ENCODE results near the gene SGIP1.
"Not testable (repeated sequence)": the region's sequence is repeated elsewhere in the genome, so short reads cannot be mapped to it uniquely, and the experiment has no call there.

Gene SGIP1

GRCh38 chr1:66731170-66731865 is 197.4 kb downstream of the SGIP1 start:
- DNase-seq: no peak

GRCh38 chr1:66732407-66733166 is 198.6 kb downstream of the SGIP1 start:
- DNase-seq: no peak

GRCh38 chr1:66733348-66734017 is 199.5 kb downstream of the SGIP1 start:
- no peak for DNase-seq

- DNase-seq: not testable (repeated sequence)
Observed at GRCh38 chr1:66734531-66734930, 200.6 kb downstream of the SGIP1 start.

DNA sequence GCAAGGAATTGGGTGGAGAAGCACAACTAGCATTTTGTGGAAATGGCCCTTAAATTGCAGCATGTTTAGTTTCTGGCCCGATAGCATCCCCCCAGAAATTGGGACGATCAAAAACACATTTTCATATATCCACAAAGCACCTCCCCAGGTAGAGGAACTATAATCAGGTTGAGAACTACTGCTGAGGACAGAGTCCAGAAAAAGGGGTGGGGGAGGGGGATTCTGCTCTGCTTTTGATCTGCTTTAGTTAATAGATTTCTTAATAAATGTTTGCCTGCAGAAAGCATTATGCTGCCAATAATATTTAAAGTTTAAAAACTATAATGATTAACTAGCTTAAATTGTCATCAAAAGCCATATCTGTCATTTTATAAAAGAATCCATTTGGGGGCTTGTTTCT is 203.9 kb downstream of the SGIP1 start:
- no peak for DNase-seq

DNA sequence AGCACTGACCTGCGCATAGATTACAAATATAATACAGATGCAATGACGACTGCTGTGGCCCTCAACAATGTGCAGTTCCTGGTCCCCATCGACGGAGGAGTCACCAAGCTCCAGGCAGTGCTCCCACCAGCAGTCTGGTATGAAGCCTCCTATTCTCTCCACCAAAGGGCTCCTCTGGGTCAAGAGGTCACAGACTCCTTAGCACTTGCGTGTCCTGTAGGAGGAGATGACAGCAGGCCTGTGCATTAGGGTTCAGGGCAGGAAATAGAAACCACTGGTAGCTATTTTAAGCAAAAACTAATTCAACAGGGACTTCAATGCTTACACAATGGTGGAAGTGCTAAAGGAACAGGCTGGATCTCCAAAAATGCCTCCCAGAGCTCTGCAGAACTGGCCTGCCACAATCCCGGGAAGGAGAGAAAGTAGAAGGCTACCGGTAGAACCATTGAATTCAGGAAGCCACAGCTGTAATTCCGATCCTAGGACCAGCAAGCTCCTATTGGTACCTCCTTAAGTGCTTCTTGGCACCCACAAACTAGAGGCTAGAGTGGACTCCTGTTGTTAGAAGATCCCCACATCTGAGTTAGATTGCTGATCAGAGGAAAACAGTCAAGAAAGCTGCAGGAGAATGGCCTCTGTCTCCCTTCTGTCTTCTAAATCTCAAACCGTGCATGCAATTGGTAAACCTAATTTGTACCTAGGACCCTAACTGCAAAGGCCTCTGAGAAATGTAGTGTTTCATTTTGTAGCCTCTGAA is 205.6 kb downstream of the SGIP1 start:
- DNase-seq: no peak

- DNase-seq: no peak
Observed at GRCh38 chr1:66745451-66745850, 211.5 kb downstream of the SGIP1 start.

DNA sequence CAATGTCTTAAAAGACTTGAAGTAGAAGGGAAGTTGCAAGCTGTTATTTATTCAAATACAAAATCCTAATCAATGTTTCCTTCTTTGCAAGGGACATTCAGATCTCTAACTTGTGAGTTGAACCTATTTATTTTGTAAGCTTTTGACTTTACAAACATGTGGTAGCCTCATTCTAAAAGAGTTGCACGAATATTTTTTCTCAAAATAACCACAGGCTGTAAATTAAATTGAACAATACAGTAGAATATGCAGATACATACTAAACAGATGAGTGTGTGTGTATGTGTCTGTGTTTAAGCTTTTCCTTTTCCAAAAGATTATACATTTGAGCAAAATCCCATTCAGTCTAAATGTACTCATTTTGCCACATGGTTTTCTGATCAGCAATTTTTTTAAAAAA is 213.5 kb downstream of the SGIP1 start:
- DNase-seq: no peak

GRCh38 chr1:66750577-66750976 is 216.6 kb downstream of the SGIP1 start:
- no peak for DNase-seq

GRCh38 chr1:66751160-66751559 is 217.2 kb downstream of the SGIP1 start:
- no peak for DNase-seq

- peak; percentile 59 for DNase-seq
Observed at GRCh38 chr1:66752000-66752592, 218.1 kb downstream of the SGIP1 start, which contains the start of gene DYNLT5. DYNLT5 (plus strand) TSS chr1:66752459; CDS start chr1:66754659, 2,200 bp downstream.

DNA sequence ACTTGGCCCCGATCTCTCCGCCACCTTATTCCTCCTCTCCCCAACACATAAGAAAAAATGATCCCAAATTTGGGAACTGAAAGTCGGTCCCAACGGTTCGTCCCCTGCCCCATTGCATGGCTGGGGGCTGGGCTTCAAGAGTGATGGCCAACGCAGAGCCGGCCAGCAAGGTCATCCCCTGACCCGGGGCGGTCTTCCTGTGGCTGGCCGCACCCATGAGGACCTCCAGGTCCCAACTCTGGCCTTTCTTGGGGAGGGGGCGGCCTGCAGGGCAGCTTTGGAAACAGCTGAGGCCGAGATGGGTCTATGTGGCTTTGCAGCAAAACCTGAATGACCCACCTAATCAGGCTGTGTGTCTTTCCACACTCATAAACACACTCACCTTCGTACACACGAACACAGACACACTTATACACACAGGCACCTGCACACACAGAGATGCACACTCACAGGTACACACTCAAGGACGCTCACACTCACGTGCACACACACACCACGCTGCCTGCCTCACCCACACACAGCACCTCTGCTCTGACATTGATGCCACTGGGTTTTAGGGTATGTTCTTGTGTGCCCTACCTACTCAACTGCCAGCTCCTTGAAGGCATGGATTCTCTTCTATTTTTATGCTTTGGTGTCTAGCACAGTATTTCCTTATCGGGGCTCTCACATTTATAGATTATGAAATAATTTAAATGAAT is 218.9 kb downstream of the SGIP1 start:
- no peak for DNase-seq

DNA sequence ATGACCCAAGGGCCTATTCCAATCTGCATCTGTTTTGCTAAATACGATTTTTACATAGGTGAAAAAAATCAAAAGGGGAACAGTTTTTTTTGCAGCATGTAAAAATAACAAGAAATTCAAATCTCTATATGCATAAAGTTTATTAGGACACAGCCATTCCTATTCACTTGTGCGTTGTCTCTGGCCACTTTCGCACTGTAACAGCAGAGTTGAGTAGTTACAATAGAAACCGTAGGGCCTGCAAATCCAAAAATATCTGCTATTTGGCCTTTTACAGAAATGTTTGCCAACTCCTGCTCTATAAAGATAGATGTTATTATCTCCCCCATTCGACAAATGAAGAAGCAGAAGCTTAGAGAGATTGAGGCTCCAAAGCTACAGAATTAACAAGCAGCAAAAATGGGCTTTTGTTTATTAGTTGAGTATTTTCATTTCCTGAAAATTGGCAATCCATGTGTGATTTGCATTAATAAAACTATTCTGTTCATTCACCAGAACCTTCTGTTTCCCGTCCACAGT is 223.8 kb downstream of the SGIP1 start:
- DNase-seq: no peak

GRCh38 chr1:66758241-66758755 is 224.3 kb downstream of the SGIP1 start:
- no peak for DNase-seq

GRCh38 chr1:66760506-66760905 is 226.6 kb downstream of the SGIP1 start:
- no peak for DNase-seq

- no peak for DNase-seq
Observed at GRCh38 chr1:66761221-66761620, 227.3 kb downstream of the SGIP1 start.

DNA sequence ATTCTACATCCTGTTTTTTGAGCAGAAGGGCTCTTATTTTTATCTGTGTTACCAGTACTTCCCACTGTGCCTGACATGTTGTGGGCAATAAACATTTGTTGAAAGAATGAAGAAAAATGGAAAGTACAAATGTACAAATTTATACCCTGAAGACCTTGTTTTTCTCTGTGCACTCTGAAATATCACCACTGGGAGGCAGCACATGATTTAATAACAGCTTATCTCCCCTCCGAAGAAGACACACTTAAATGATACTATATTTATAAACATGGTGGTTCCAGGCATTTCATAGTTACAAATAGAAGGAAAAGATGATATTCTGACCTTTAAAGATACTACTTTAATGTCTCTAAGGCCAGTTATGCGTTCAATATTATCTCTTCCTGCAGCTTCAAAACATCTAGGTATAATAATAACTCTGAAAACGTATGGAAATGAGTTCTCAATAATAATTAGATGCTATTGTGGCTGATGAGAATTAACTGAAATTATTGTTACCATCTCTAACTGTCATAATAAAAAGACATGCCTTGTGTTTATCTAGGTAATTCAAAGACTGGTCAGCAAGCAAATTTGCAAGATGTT is 231.1 kb downstream of the SGIP1 start:
- DNase-seq: no peak

DNA sequence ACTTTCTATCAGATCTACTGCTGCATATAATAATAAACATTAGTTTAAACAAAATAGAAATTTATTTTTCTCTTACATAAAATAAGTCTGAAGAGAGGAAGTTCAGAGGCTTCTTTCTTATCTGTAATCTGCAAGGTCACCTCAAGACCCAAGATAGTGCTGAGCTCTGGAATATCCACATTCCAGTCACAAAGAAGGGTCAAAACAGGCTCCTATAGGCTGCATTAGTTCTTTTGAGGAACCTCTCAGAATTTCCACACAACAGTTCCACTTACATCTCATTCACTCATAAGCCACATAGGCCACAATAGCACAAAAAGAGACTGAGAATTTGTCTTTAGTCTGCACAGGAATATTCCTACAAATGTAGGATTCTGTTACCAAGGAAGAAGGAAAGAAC is 233.7 kb downstream of the SGIP1 start:
- DNase-seq: no peak

DNA sequence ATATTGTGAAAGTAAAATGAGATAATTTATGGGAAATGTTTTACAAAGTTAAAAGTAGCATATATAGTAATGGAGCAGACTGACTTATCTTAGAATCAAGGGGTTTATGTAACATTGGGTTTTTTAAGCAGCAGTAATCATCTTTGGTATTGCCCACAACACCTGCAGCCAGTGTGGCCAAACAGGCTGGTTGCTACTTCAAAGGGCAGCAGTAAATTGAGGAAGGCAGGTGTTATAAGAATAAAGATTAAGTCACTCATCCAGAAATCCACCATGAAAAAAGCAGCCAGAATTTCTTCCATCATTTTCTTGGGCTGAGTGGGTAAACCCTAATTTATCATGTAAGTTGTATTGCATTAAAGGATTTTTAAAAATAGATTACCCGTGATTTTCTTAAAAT is 235.0 kb downstream of the SGIP1 start:
- no peak for DNase-seq

DNA sequence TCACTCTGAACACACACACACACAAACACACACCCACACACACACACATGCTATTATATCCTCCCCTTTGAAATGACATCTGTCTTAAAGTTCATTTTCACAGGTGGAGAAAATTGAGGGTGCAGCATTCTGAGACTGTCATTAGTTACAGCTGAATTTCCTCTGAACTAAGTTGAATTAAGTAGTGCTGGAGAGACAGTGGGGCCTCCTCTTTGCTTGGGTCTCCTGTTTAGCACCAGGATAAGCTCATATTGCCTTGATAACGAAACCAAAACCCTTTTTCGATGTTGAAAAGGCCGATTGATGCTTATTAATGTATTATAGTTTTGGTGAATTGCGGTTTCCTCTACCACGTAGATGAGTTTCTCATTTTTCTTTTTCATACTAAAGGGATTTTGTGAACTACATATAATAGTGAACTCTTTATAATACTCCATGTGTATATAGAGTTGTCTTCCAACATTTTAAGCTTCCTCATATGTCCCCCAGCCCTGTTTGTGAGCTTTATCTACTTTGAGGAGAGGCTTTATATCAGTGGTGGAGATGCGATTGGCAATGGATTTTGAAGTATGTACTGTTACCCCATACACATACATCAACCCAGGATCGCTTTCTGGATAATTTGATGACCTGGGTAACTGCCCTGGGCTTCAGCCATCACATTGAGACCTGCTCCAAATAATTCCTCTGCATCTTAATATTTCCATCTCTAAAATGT is 235.7 kb downstream of the SGIP1 start:
- no peak for DNase-seq
